Nephron progenitor cell (in vitro differentiated cells): ENCODE data around the gene DIP2C.
"Not testable (repeated sequence)": the region's sequence is repeated elsewhere in the genome, so short reads cannot be mapped to it uniquely, and the experiment has no call there.

Source experiments
- DNase-seq: peaks from one replicate; pipeline ENCODE4 v3.0.0; 2021
- H3K27ac Mint-ChIP-seq: 2 replicates; pipeline ENCODE4 v1.8.0; 2021; ENCODE audit warnings: mild to moderate bottlenecking, moderate library complexity, mixed read lengths
- H3K27me3 Mint-ChIP-seq: 2 replicates; pipeline ENCODE4 v1.8.0; 2021; ENCODE audit warnings: mild to moderate bottlenecking, low read depth, mixed read lengths; ENCODE audit not compliant: poor library complexity
- H3K36me3 Mint-ChIP-seq: 2 replicates; pipeline ENCODE4 v1.8.0; 2021; ENCODE audit warnings: low read depth, mixed read lengths
- H3K4me1 Mint-ChIP-seq: 2 replicates; pipeline ENCODE4 v1.8.0; 2021; ENCODE audit warnings: mixed read lengths
- H3K4me3 Mint-ChIP-seq: 2 replicates; pipeline ENCODE4 v1.8.0; 2021; ENCODE audit warnings: mild to moderate bottlenecking, moderate library complexity, mixed read lengths
- H3K9me3 Mint-ChIP-seq: 2 replicates; pipeline ENCODE4 v1.8.0; 2021; ENCODE audit warnings: mild to moderate bottlenecking, moderate library complexity, mixed read lengths
- CTCF ChIP-seq: fragments of 200-600 bp; sonication (generic); IDR thresholded peaks from 2 replicates; pipeline ENCODE4 v1.5.0; 2021; ENCODE audit warnings: antibody characterized with exemption

DIP2C gene

GRCh38 chr10:516764-517163, 172.7 kb downstream of the DIP2C start:
- H3K27ac Mint-ChIP-seq, result peak overlapping the region; percentile 97
- no peak overlapping the region for H3K4me3 Mint-ChIP-seq
- H3K9me3 Mint-ChIP-seq, result peaks cover 5% of the 10 kb centered on the region
- peaks cover 9% of the 10 kb centered on the region for H3K36me3 Mint-ChIP-seq
- TF ChIP-seq CTCF, result no peak
- DNase-seq, result no peak
- H3K4me1 Mint-ChIP-seq, result peaks cover 80% of the 10 kb centered on the region
- H3K27me3 Mint-ChIP-seq, result peaks cover 3% of the 10 kb centered on the region

GRCh38 chr10:515674-516073, 173.8 kb downstream of the DIP2C start:
- DNase-seq, result no peak
- Mint-ChIP-seq H3K4me3 (no peak overlapping the region), H3K9me3 (peaks cover 5% of the 10 kb centered on the region), H3K27ac (peak overlapping the region; percentile 50), H3K4me1 (peaks cover 80% of the 10 kb centered on the region), H3K36me3 (peaks cover 9% of the 10 kb centered on the region), H3K27me3 (peaks cover 3% of the 10 kb centered on the region)
- TF ChIP-seq CTCF, result no peak

GRCh38 chr10:514137-514671, 175.3 kb downstream of the DIP2C start:
- peaks cover 71% of the 10 kb centered on the region for H3K4me1 Mint-ChIP-seq

GRCh38 chr10:513393-513792, 176.1 kb downstream of the DIP2C start:
- H3K27ac Mint-ChIP-seq, result peak overlapping the region; percentile 58
- H3K9me3 Mint-ChIP-seq, result peaks cover 5% of the 10 kb centered on the region
- H3K36me3 Mint-ChIP-seq, result peaks cover 6% of the 10 kb centered on the region
- no peak for TF ChIP-seq CTCF
- H3K4me3 Mint-ChIP-seq, result no peak overlapping the region
- peaks cover 68% of the 10 kb centered on the region for H3K4me1 Mint-ChIP-seq
- peaks cover 9% of the 10 kb centered on the region for H3K27me3 Mint-ChIP-seq
- DNase-seq, result no peak

More at GRCh38 chr10:514137-514671, 175.3 kb downstream of the DIP2C start:
- no peak for DNase-seq
- H3K4me3 Mint-ChIP-seq, result no peak overlapping the region
- no peak for TF ChIP-seq CTCF
- peaks cover 7% of the 10 kb centered on the region for H3K36me3 Mint-ChIP-seq
- H3K27me3 Mint-ChIP-seq, result peaks cover 5% of the 10 kb centered on the region
- H3K9me3 Mint-ChIP-seq, result peaks cover 5% of the 10 kb centered on the region
- no peak overlapping the region for H3K27ac Mint-ChIP-seq

- not testable (repeated sequence) for H3K4me3 Mint-ChIP-seq, H3K27me3 Mint-ChIP-seq
Observed at GRCh38 chr10:512661-513060, 176.8 kb downstream of the DIP2C start.

GRCh38 chr10:511849-512191, 177.6 kb downstream of the DIP2C start:
- no peaks in the 10 kb centered on the region for H3K9me3 Mint-ChIP-seq
- peaks cover 6% of the 10 kb centered on the region for H3K27me3 Mint-ChIP-seq
- H3K36me3 Mint-ChIP-seq, result peaks cover 22% of the 10 kb centered on the region
- DNase-seq, result no peak
- H3K27ac Mint-ChIP-seq, result peak overlapping the region; percentile 37
- TF ChIP-seq CTCF, result no peak
- H3K4me3 Mint-ChIP-seq, result no peak overlapping the region
- H3K4me1 Mint-ChIP-seq, result peaks cover 70% of the 10 kb centered on the region

More at GRCh38 chr10:512661-513060, 176.8 kb downstream of the DIP2C start:
- not testable (repeated sequence) for H3K9me3 Mint-ChIP-seq, DNase-seq, H3K27ac Mint-ChIP-seq
- H3K4me1 Mint-ChIP-seq, result peaks cover 70% of the 10 kb centered on the region
- peaks cover 13% of the 10 kb centered on the region for H3K36me3 Mint-ChIP-seq
